HepG2 (cell line): ENCODE results near the gene MADCAM1. TPM values are rescaled to one million over a fixed set of nuclear protein-coding genes. Genes with fewer than 3 reads are reported as not detected.
A peak's percentile ranks its signal among the peaks of the same experiment; 100 is the strongest.

Experiments used
- CENPX ChIP-seq: sonication (generic); formaldehyde crosslinking; IDR thresholded peaks from 2 replicates; pipeline ENCODE4 v1.9.0; 2021; ENCODE audit warnings: mild to moderate bottlenecking, missing genetic modification reagents, moderate library complexity
- FOXP1 ChIP-seq, 2 experiments: fragments of 450-650 bp in 1 of 2; IDR thresholded peaks; 2 replicates each; pipeline ENCODE4 v1.6.1; 2017 to 2018; ENCODE audit warnings: antibody characterized with exemption in 1 of 2
- KDM6A ChIP-seq: IDR thresholded peaks from 2 replicates; pipeline ENCODE4 v1.6.1; 2016; ENCODE audit warnings: low read depth
- SMAD9 ChIP-seq: sonication (generic); formaldehyde crosslinking; IDR thresholded peaks from 2 replicates; pipeline ENCODE4 v1.5.1; 2020; ENCODE audit warnings: mild to moderate bottlenecking, missing genetic modification reagents
- ZNF230 ChIP-seq: sonication (generic); formaldehyde crosslinking; IDR thresholded peaks from 2 replicates; pipeline ENCODE4 v1.4.0; 2020; ENCODE audit warnings: mild to moderate bottlenecking, missing genetic modification reagents
- ZNF44 ChIP-seq: sonication (generic); formaldehyde crosslinking; IDR thresholded peaks from 2 replicates; pipeline ENCODE4 v1.5.1; 2020; ENCODE audit warnings: mild to moderate bottlenecking, missing genetic modification reagents
- ZNF720 ChIP-seq: sonication (generic); formaldehyde crosslinking; IDR thresholded peaks from 2 replicates; pipeline ENCODE4 v1.4.0; 2020; ENCODE audit warnings: missing genetic modification reagents
- ZSCAN31 ChIP-seq: sonication (generic); formaldehyde crosslinking; IDR thresholded peaks from 2 replicates; pipeline ENCODE4 v1.5.0; 2020; ENCODE audit warnings: low read depth, mild to moderate bottlenecking, missing genetic modification reagents
- polyA plus RNA-seq, 8 experiments: library from polyadenylated mRNA; depleted of rRNA in 3 of 8; stranded (reverse) in 7 of 8; unstranded in 1 of 8; fragments of >200 nt; fragmentation: Illumina TruSeq in 4 of 8; extraction: Trizol in 4 of 8; gene quantifications; 2 replicates each; pipeline versions ENCODE4 v1.2.1 to v1.2.3, GENCODE V29; 2011 to 2016; ENCODE audit warnings: low read depth in 4 of 8, missing spikeins in 1 of 8, mixed read lengths in 1 of 8; ENCODE audit not compliant: insufficient read depth in 1 of 8
- total RNA-seq, 5 experiments: library from RNA; depleted of rRNA; stranded (reverse); fragments of >200 nt; fragmentation: Illumina TruSeq; extraction: Trizol; gene quantifications; 2 replicates each; pipeline ENCODE4 v1.2.3, GENCODE V29; 2016; ENCODE audit warnings: low read depth in 1 of 5
- TF ChIP-seq, protein P1 (sequence below): sonication (generic); formaldehyde crosslinking; IDR thresholded peaks from 2 replicates; pipeline ENCODE4 v1.4.0; 2020; ENCODE audit warnings: mild to moderate bottlenecking, missing genetic modification reagents
- TF ChIP-seq, protein P2 (sequence below): sonication (generic); formaldehyde crosslinking; IDR thresholded peaks from 2 replicates; pipeline ENCODE4 v1.5.0; 2020; ENCODE audit warnings: mild to moderate bottlenecking, missing genetic modification reagents, moderate library complexity
- TF ChIP-seq, protein P3 (sequence below): IDR thresholded peaks from 2 replicates; pipeline ENCODE4 v1.6.1; 2016; ENCODE audit warnings: low read depth
- TF ChIP-seq, protein P4 (sequence below): sonication (generic); formaldehyde crosslinking; IDR thresholded peaks from 2 replicates; pipeline ENCODE4 v1.8.0; 2022; ENCODE audit warnings: mild to moderate bottlenecking, missing genetic modification reagents; ENCODE audit not compliant: insufficient replicate concordance
- TF ChIP-seq, protein P5 (sequence below): sonication (generic); formaldehyde crosslinking; IDR thresholded peaks from 2 replicates; pipeline ENCODE4 v1.5.0; 2020; ENCODE audit warnings: mild to moderate bottlenecking, low read depth, missing genetic modification reagents, borderline replicate concordance
- TF ChIP-seq, protein P6 (sequence below): sonication (generic); formaldehyde crosslinking; IDR thresholded peaks from 2 replicates; pipeline ENCODE4 v1.4.0; 2020; ENCODE audit warnings: missing genetic modification reagents

MADCAM1 gene
- total and polyA plus RNA-seq, 2 of the 13 experiments (the other 11 are each of a cell fraction or from before 2014, with no cell fraction given) = 0.29 to 0.33 TPM

DNA sequence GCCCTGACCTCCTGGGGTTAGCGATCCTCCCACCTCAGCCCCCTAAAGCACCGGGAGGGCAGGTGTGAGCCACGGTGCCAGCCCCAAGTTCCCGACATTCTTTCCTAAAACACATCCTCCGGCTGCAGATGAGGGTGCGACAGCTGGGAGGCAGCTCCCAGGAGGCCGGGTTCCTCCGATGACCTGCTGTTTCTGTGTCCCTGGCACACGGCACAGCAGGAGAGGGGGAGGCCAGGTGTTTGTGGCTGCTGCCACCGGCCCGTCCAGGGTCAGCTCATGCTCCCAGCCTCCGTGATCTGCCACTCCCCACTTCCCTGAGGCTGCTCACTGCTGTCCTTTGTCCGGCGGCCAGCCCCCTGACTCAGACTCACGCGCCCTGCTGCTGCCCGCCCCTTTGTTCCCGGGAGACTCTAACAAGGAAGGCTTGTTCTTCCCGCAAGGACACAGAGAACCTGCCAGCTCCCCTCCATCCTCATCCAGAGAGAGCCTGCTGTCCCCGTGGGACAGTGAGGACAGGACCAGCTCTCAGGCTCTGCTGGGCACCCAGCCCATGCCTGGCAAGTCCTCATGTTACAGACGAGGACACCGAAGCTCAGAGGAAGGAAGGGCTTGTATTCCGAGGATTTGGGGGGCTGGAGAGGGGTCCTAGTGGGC lies 10.6 kb upstream of the MADCAM1 start (continued):
- TF ChIP-seq, protein P1, sequence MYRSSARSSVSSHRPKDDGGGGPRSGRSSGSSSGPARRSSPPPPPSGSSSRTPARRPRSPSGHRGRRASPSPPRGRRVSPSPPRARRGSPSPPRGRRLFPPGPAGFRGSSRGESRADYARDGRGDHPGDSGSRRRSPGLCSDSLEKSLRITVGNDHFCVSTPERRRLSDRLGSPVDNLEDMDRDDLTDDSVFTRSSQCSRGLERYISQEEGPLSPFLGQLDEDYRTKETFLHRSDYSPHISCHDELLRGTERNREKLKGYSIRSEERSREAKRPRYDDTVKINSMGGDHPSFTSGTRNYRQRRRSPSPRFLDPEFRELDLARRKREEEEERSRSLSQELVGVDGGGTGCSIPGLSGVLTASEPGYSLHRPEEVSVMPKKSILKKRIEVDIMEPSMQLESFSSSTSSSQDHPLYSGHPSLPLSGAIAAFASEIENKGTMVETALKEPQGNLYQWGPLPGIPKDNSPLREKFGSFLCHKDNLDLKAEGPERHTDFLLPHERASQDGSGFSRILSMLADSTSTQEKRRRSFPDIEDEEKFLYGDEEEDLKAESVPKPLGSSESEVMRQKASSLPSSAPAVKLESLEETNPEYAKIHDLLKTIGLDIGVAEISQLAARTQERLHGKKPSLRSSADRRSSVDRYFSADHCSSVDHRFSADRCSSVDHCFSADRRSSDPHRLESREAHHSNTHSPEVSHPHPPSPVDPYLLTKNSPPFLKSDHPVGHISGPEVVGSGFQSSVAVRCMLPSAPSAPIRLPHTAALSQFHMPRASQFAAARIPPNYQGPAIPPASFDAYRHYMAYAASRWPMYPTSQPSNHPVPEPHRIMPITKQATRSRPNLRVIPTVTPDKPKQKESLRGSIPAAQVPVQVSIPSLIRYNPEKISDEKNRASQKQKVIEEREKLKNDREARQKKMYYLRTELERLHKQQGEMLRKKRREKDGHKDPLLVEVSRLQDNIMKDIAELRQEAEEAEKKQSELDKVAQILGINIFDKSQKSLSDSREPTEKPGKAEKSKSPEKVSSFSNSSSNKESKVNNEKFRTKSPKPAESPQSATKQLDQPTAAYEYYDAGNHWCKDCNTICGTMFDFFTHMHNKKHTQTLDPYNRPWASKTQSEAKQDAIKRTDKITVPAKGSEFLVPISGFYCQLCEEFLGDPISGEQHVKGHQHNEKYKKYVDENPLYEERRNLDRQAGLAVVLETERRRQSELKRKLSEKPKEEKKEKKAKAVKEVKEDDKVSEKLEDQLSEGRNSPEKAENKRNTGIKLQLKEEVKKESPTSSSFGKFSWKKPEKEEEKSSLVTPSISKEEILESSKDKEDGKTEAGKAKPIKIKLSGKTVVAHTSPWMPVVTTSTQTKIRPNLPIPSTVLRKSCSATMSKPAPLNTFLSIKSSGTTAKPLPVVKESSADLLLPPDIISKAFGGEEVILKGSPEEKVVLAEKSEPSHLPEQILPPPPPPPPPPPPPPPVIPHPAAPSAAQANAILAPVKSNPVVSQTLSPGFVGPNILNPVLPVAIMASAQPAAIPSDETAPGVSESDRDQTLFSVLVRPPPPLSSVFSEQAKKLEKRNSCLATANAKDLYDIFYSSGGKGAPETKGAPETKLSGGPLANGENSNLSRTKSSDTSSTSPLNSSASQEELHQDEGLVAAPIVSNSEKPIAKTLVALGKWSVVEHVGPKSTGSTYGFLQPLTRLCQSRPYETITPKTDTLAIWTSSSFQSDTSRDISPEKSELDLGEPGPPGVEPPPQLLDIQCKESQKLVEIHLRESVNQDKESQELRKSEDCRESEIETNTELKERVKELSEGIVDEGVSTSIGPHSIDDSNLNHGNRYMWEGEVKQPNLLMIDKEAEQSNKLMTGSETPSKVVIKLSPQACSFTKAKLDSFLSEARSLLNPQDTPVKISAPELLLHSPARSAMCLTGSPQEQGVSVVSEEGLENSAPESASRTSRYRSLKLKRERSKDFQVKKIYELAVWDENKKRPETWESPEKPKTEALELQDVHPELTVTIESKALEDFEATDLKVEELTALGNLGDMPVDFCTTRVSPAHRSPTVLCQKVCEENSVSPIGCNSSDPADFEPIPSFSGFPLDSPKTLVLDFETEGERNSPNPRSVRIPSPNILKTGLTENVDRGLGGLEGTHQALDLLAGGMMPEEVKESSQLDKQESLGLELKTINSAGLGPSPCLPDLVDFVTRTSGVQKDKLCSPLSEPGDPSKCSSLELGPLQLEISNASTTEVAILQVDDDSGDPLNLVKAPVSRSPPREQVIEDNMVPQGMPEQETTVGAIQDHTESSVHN (CRISPR knock-in tag) = no peak
- no peak for TF ChIP-seq CENPX (CRISPR knock-in tag)
- no peak for TF ChIP-seq ZNF44 (CRISPR knock-in tag)
- no peak for TF ChIP-seq ZSCAN31
- no peak for TF ChIP-seq FOXP1 (IDR thresholded peaks at IDR 0.05)
- TF ChIP-seq FOXP1 (CRISPR knock-in tag; IDR thresholded peaks at IDR 0.05) = no peak
- TF ChIP-seq KDM6A (CRISPR knock-in tag) = no peak
- TF ChIP-seq, protein P2, sequence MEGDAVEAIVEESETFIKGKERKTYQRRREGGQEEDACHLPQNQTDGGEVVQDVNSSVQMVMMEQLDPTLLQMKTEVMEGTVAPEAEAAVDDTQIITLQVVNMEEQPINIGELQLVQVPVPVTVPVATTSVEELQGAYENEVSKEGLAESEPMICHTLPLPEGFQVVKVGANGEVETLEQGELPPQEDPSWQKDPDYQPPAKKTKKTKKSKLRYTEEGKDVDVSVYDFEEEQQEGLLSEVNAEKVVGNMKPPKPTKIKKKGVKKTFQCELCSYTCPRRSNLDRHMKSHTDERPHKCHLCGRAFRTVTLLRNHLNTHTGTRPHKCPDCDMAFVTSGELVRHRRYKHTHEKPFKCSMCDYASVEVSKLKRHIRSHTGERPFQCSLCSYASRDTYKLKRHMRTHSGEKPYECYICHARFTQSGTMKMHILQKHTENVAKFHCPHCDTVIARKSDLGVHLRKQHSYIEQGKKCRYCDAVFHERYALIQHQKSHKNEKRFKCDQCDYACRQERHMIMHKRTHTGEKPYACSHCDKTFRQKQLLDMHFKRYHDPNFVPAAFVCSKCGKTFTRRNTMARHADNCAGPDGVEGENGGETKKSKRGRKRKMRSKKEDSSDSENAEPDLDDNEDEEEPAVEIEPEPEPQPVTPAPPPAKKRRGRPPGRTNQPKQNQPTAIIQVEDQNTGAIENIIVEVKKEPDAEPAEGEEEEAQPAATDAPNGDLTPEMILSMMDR (CRISPR knock-in tag) = 0 out of 2 replicates have a peak, but pooled peaks have one; percentile 23
- TF ChIP-seq, protein P3, sequence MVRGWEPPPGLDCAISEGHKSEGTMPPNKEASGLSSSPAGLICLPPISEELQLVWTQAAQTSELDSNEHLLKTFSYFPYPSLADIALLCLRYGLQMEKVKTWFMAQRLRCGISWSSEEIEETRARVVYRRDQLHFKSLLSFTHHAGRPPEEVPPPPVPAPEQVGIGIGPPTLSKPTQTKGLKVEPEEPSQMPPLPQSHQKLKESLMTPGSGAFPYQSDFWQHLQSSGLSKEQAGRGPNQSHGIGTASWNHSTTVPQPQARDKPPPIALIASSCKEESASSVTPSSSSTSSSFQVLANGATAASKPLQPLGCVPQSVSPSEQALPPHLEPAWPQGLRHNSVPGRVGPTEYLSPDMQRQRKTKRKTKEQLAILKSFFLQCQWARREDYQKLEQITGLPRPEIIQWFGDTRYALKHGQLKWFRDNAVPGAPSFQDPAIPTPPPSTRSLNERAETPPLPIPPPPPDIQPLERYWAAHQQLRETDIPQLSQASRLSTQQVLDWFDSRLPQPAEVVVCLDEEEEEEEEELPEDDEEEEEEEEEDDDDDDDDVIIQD (CRISPR knock-in tag) = no peak
- no peak for TF ChIP-seq ZNF720 (CRISPR knock-in tag)
- TF ChIP-seq ZNF230 (CRISPR knock-in tag) = no peak
- TF ChIP-seq, protein P4, sequence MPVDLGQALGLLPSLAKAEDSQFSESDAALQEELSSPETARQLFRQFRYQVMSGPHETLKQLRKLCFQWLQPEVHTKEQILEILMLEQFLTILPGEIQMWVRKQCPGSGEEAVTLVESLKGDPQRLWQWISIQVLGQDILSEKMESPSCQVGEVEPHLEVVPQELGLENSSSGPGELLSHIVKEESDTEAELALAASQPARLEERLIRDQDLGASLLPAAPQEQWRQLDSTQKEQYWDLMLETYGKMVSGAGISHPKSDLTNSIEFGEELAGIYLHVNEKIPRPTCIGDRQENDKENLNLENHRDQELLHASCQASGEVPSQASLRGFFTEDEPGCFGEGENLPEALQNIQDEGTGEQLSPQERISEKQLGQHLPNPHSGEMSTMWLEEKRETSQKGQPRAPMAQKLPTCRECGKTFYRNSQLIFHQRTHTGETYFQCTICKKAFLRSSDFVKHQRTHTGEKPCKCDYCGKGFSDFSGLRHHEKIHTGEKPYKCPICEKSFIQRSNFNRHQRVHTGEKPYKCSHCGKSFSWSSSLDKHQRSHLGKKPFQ (CRISPR knock-in tag) = no peak
- TF ChIP-seq, protein P5, sequence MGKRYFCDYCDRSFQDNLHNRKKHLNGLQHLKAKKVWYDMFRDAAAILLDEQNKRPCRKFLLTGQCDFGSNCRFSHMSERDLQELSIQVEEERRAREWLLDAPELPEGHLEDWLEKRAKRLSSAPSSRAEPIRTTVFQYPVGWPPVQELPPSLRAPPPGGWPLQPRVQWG = no peak
- TF ChIP-seq, protein P6, sequence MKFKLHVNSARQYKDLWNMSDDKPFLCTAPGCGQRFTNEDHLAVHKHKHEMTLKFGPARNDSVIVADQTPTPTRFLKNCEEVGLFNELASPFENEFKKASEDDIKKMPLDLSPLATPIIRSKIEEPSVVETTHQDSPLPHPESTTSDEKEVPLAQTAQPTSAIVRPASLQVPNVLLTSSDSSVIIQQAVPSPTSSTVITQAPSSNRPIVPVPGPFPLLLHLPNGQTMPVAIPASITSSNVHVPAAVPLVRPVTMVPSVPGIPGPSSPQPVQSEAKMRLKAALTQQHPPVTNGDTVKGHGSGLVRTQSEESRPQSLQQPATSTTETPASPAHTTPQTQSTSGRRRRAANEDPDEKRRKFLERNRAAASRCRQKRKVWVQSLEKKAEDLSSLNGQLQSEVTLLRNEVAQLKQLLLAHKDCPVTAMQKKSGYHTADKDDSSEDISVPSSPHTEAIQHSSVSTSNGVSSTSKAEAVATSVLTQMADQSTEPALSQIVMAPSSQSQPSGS = no peak
- TF ChIP-seq SMAD9 = no peak
